ENCODE results near the gene PCCA.

PCCA gene

DNA sequence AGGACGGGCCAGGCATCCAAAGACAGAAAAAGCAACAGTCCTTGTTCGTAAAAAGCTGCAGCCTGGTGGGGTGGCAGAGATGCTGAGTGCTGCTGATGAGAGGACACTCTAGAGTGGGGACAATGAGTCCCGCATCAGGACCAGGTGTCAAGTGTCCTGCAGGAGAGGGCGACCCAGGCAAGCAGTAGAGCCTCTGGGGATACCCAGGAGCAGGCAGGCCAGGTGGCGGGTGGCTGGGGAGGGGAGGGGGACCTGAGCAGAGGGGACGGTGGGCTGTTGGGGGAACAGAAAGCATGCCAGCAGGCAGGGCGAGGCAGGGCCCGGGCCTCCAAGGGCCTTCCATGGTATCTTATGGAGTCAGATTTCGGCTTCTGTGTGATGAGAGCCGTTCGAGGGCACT is 463.9 kb downstream of the PCCA start:
- DNase-seq (ENCODE audit: low read depth), result no peak
- no peak overlapping the region for H3K4me3 ChIP-seq (ENCODE audit: low read depth, low read length)
- TF ChIP-seq, protein P1, sequence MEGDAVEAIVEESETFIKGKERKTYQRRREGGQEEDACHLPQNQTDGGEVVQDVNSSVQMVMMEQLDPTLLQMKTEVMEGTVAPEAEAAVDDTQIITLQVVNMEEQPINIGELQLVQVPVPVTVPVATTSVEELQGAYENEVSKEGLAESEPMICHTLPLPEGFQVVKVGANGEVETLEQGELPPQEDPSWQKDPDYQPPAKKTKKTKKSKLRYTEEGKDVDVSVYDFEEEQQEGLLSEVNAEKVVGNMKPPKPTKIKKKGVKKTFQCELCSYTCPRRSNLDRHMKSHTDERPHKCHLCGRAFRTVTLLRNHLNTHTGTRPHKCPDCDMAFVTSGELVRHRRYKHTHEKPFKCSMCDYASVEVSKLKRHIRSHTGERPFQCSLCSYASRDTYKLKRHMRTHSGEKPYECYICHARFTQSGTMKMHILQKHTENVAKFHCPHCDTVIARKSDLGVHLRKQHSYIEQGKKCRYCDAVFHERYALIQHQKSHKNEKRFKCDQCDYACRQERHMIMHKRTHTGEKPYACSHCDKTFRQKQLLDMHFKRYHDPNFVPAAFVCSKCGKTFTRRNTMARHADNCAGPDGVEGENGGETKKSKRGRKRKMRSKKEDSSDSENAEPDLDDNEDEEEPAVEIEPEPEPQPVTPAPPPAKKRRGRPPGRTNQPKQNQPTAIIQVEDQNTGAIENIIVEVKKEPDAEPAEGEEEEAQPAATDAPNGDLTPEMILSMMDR (IDR thresholded peaks at IDR 0.05; ENCODE audit: low read depth, low read length, missing control alignments), result no peak

GRCh38 chr13:100559886-100560285 is 471.0 kb downstream of the PCCA start:
- no peak overlapping the region for H3K4me3 ChIP-seq (ENCODE audit: low read depth, low read length)
- DNase-seq (ENCODE audit: low read depth), result no peak
- TF ChIP-seq, protein P1 (IDR thresholded peaks at IDR 0.05; ENCODE audit: low read depth, low read length, missing control alignments), result no peak

DNA sequence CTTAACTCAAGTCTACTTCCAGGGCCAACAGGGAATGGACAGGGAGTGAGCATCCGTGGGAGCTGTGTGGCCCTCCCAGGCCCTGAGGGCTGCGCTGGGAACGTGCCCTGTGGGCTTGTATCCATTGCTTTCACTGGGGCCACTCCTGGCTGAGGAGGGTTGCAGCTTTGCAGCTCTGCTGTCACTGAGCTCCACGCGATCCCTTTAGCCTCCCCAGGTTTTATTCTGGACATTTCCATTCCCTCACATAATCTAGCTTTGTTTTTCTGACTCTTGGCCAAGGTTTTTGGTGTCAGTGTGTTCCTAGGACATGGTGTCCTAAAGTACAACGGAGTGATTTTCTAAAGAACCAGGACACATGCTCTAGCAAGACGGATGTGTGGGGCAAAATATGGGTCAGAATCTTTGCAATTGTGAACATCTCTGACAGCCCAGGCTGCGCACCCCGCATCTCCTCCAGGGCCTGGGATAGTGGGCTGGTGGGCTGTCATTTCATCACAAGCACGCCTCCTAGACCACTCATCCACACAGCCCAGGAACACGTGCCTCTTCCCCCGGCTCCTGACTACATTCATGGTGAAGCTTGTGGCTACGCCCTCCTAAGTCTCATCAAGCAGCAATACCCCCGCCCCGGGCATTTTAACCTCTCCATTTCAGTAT is 471.7 kb downstream of the PCCA start:
- no peak overlapping the region for H3K4me3 ChIP-seq (ENCODE audit: low read depth, low read length)
- no peak for DNase-seq (ENCODE audit: low read depth)
- TF ChIP-seq, protein P1 (IDR thresholded peaks at IDR 0.05; ENCODE audit: low read depth, low read length, missing control alignments), result no peak

GRCh38 chr13:100561158-100561499 is 472.2 kb downstream of the PCCA start:
- H3K4me3 ChIP-seq (ENCODE audit: low read depth, low read length), result no peak overlapping the region
- DNase-seq (ENCODE audit: low read depth), result no peak
- TF ChIP-seq, protein P1 (IDR thresholded peaks at IDR 0.05; ENCODE audit: low read depth, low read length, missing control alignments), result no peak

DNA sequence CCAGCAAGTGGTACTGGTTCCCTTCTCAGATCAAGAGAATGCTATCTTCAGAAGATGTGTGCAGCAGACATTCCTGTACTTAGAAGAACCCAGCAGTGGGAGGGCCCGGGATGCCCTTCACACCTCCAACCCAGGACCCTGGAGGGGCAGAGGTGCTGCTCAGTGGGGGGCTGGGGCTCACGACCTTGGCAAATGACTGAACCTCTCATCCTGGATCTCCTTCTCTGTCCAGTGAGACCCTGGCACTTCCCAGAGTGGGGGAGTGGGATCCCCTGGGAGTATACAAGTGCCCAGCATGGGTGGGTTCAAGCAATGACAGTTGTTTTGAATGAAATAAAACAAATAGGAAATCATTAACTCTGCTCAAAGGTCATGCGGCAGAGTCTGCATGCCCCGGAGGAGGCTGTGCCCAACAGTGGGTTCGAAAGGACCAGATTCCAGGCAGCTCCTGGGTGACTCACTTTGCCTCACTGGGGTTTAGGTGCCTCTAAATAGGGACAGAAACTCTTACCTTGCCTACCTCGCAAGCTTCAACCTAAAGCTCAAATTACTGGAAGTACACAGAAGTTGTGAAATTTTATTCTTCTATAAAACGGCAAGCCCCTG is 472.8 kb downstream of the PCCA start:
- no peak for DNase-seq (ENCODE audit: low read depth)
- TF ChIP-seq, protein P1 (IDR thresholded peaks at IDR 0.05; ENCODE audit: low read depth, low read length, missing control alignments), result no peak
- no peak overlapping the region for H3K4me3 ChIP-seq (ENCODE audit: low read depth, low read length)

GRCh38 chr13:100563779-100564178 is 474.9 kb downstream of the PCCA start:
- H3K4me3 ChIP-seq (ENCODE audit: low read depth, low read length), result no peak overlapping the region
- DNase-seq (ENCODE audit: low read depth), result no peak
- TF ChIP-seq, protein P1 (IDR thresholded peaks at IDR 0.05; ENCODE audit: low read depth, low read length, missing control alignments), result no peak

All from GM12864 (cell line).